Heart left ventricle (tissue), 16 donors: ENCODE data around the gene SCUBE3. TPM values are rescaled to one million over a fixed set of nuclear protein-coding genes. Genes with fewer than 3 reads are reported as not detected.

Source experiments
- ATAC-seq, 4 donors: fragments of 200-7000 bp; cut with Tn5 transposase; one replicate each; pipeline ENCODE4 v1.9.1; 2020 to 2022; ENCODE audit warnings: moderate library complexity in 4 of 4, mild to moderate bottlenecking in 3 of 4, moderate number of reproducible peaks in 1 of 4
- DNase-seq, 5 donors: peaks; one replicate each; pipeline ENCODE4 v3.0.0-alpha.2; 2020
- H3K27ac ChIP-seq, 12 donors: fragments of 200-600 bp; sonication (generic) in 4 of 12; one replicate each; pipeline versions ENCODE4 v1.5.0 to v1.8.0; 2016 to 2022; ENCODE audit warnings: mild to moderate bottlenecking in 2 of 12
- H3K27me3 ChIP-seq, 9 donors: fragments of 200-600 bp; sonication (generic) in 2 of 9; one replicate each; pipeline versions ENCODE4 v1.5.1 to v1.8.0; 2016 to 2022; ENCODE audit warnings: mild to moderate bottlenecking in 3 of 9
- H3K36me3 ChIP-seq, 9 donors: fragments of 200-600 bp; sonication (generic) in 2 of 9; one replicate each; pipeline versions ENCODE4 v1.5.0 to v1.8.0; 2018 to 2022; ENCODE audit warnings: mild to moderate bottlenecking in 2 of 9
- H3K4me1 ChIP-seq, 12 donors: fragments of 200-600 bp; sonication (generic) in 4 of 12; one replicate each; pipeline versions ENCODE4 v1.5.0 to v1.8.0; 2016 to 2022; ENCODE audit warnings: mild to moderate bottlenecking in 3 of 12
- H3K4me3 ChIP-seq, 12 donors: fragments of 200-600 bp; sonication (generic) in 4 of 12; one replicate each; pipeline versions ENCODE4 v1.5.0 to v1.8.0; 2017 to 2022; ENCODE audit warnings: mild to moderate bottlenecking in 9 of 12, moderate library complexity in 4 of 12
- H3K9me3 ChIP-seq, 12 donors: fragments of 200-600 bp; sonication (generic) in 4 of 12; one replicate each; pipeline versions ENCODE4 v1.5.0 to v1.8.0; 2016 to 2022; ENCODE audit warnings: mild to moderate bottlenecking in 1 of 12
- POLR2A ChIP-seq, 2 donors: fragments of 450-650 bp; IDR thresholded peaks; one replicate each; pipeline ENCODE4 v1.6.1; 2017; ENCODE audit warnings: antibody characterized with exemption in 2 of 2, mild to moderate bottlenecking in 2 of 2, moderate library complexity in 2 of 2
- whole genome bisulfite sequencing, 4 donors: extraction: QIAGEN DNeasy Blood & Tissue Kit in 2 of 4; methylation state at CpG; one replicate each; pipeline versions ENCODE4 v1.1.5 to v1.1.7; 2013 to 2018; 5-methylcytosine and 5-hydroxymethylcytosine counted together
- intact Hi-C, 10 donors: fragments of 100-400 bp; cut with DNase I; formaldehyde crosslinking; loops; one replicate each; pipeline versions ENCODE4 v1.11.1 to v1.14.2; 2022
- polyA plus RNA-seq, 2 donors: library from polyadenylated mRNA; stranded (reverse); fragments of 200-250 nt; gene quantifications; one replicate each; pipeline ENCODE4 v1.2.3, GENCODE V29; 2013
- total RNA-seq, 9 donors: library from RNA; depleted of rRNA in 2 of 9; stranded (reverse); fragments of >200 nt in 2 of 9; fragmentation: NEBNext Ultra II Directional in 3 of 9; extraction: Animal tissue kit (Norgen Biotek cat#: 25700) in 3 of 9; gene quantifications; one replicate each; pipeline versions ENCODE4 v1.1.0 to v1.2.4, GENCODE V29; 2016 to 2023
- TF ChIP-seq, protein P1 (sequence below), 12 donors: fragments of 200-600 bp; sonication (generic) in 4 of 12; IDR thresholded peaks; one replicate each; pipeline versions ENCODE4 v1.5.0 to v1.8.0; 2018 to 2022; ENCODE audit warnings: antibody characterized with exemption in 12 of 12, mild to moderate bottlenecking in 5 of 12
- donor health status: ischemic (EF 13 %, LVEDD 7.1; RV severe dilation, severe dysfunction).
- donor health status: healthy with polysubstance abuse.
- donor health status: DM: no; HTN: yes; CAD: no.
- donor health status: DM: no; HTN: no; CAD: no.
- donor health status: ischemic (EF 25% LVEDD 6.9; RV normal size, moderate dysfunction).
- donor health status: ischemic (EF 25% LVEDD 5.7; RV mildly dilated, moderate dysfunction).
- donor health status: healthy.
- donor health status: DM: yes; HTN: yes; CAD: no.
- donor health status: ischemic (EF 35%, LVEDD 5.7; RV mildly dilated, moderate dysfunction).
- donor health status: nonischemic (EF 11% LVEDD 7.7; RV severe dilation, severe dysfunction).
- donor health status: DM: yes; HTN: yes; CAD: no.
- donor health status: PGD.
- donor health status: ischemic (EF 29% LVEDD 5.4; RV normal size, mild dysfunction).
- donor health status: nonischemic (EF 23%, LVEDD 6.1; RV moderate dilation, normal function).

The SCUBE3 gene
- total and polyA plus RNA-seq, 11 donors, result 0.61 to 18.7 (median 4.3) TPM

DNA sequence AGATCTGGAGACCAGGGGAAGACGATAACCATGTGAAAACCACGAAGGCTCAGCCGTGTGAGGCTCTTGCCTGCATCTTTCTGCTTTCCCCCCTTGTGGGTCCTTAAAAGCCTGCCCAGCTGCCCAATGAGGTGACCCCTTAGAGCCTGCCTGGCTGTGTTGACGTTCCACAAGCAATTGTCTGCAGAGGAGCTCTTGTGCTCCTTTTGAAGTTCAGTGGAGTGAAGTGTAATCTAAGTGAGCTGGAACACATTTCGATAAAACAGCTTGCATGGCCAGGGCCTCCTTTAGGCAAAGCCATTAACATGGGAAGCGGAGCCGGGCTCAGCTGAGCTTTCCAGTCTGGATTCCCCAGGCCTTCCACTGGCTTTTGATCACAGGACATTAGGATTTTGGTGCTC, 45.3 kb upstream of the SCUBE3 start:
- TF ChIP-seq, protein P1, sequence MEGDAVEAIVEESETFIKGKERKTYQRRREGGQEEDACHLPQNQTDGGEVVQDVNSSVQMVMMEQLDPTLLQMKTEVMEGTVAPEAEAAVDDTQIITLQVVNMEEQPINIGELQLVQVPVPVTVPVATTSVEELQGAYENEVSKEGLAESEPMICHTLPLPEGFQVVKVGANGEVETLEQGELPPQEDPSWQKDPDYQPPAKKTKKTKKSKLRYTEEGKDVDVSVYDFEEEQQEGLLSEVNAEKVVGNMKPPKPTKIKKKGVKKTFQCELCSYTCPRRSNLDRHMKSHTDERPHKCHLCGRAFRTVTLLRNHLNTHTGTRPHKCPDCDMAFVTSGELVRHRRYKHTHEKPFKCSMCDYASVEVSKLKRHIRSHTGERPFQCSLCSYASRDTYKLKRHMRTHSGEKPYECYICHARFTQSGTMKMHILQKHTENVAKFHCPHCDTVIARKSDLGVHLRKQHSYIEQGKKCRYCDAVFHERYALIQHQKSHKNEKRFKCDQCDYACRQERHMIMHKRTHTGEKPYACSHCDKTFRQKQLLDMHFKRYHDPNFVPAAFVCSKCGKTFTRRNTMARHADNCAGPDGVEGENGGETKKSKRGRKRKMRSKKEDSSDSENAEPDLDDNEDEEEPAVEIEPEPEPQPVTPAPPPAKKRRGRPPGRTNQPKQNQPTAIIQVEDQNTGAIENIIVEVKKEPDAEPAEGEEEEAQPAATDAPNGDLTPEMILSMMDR (IDR thresholded peaks at IDR 0.05), result no peak
- TF ChIP-seq POLR2A (IDR thresholded peaks at IDR 0.05), result no peak
- no peaks in the 10 kb centered on the region for H3K36me3 ChIP-seq
- intact Hi-C loops, result loop anchor here in 1 of 10 donors (5.0 kb wide), 1 partner anchor 69 kb away; no protein-coding TSS in a partner anchor
- 51 to 61% (median 59%) methylated on average over 6 to 7 of the region's 7 CpGs for WGBS, 4 donors
- H3K9me3 ChIP-seq, result no peaks in the 10 kb centered on the region
- H3K27ac ChIP-seq, result no peak overlapping the region
- DNase-seq (no peak), ATAC-seq (peak in 3 of 4 donors; percentile 33 to 65 (median 45))
- no peaks in the 10 kb centered on the region for H3K27me3 ChIP-seq
- H3K4me1 ChIP-seq, result peaks cover 0 to 9% (median 0%) of the 10 kb centered on the region in 12 donors
- no peak overlapping the region for H3K4me3 ChIP-seq

DNA sequence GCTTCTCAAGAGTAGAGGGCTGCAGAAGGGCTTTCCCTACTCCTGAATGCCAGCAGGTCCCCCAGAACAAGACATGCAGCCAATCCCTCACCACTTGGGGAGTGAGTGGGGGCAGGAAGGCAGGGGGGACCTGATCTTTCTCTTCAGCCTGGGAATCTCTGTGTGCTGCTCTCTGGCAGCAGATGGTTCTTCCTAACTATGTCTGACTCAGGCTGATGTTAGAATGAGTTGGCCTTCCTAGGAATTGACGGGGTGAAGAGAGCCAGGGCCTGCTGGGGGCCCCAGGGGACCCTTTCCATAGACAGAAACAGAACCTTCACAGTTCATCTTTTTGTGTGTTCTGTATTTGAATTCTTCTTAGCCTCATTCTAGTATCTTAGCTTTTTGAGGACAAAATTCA, 43.6 kb upstream of the SCUBE3 start:
- DNase-seq (no peak), ATAC-seq (no peak)
- no peaks in the 10 kb centered on the region for H3K27me3 ChIP-seq
- H3K4me1 ChIP-seq, result peaks cover 0 to 9% (median 0%) of the 10 kb centered on the region in 12 donors
- WGBS, 4 donors, result 75 to 88% (median 87%) methylated on average over 1 of the region's 1 CpG
- no peak overlapping the region for H3K27ac ChIP-seq
- no peaks in the 10 kb centered on the region for H3K9me3 ChIP-seq
- intact Hi-C loops, result no loop called here
- H3K36me3 ChIP-seq, result no peaks in the 10 kb centered on the region
- no peak overlapping the region for H3K4me3 ChIP-seq
- TF ChIP-seq, protein P1 (IDR thresholded peaks at IDR 0.05), result no peak
- no peak for TF ChIP-seq POLR2A (IDR thresholded peaks at IDR 0.05)

DNA sequence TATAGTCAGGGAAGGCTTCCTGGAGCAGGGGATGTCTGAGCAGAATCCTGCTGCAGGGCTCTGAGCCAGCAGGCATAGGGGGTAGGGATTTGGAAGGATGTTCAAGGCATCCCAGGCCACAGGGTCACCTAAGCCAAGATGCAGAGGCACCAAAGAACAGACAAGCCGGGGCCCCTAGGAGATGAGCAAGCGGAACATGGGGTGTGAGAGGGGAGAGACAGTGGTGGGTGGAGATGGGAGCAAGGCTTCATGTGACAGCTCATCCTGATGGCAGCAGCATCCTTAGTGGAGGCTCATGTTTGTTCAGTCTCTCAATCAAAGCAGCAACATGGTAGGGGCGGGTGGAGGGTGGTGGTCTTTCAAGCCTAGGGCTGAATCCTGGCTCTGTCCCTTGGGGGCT, 42.9 kb upstream of the SCUBE3 start:
- H3K9me3 ChIP-seq, result no peaks in the 10 kb centered on the region
- 86 to 100% (median 95%) methylated on average over 3 of the region's 3 CpGs for WGBS, 4 donors

DNA sequence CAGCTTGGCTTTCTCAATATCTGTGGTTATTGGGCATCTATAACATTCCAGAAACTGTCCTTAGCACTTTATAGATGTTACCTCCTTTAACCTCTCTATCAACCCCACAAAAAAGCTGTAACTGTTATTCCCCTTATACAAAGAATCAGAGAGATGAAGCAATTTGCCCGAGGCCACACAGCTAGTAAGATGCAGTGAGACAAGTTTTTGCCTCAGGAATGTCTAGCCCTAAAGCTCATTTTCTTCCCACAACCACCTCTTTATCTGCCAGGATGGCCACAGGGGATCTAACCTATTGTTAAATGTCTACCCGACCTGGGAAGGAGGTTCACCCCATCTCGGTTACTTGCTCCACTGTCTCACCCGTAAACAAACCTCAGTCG, 40.7 kb upstream of the SCUBE3 start:
- no peak overlapping the region for H3K4me3 ChIP-seq
- H3K9me3 ChIP-seq, result no peaks in the 10 kb centered on the region
- DNase-seq (no peak), ATAC-seq (no peak)
- peaks cover 0 to 8% (median 0%) of the 10 kb centered on the region in 12 donors for H3K4me1 ChIP-seq
- no peaks in the 10 kb centered on the region for H3K27me3 ChIP-seq
- WGBS, 4 donors, result 74 to 80% (median 79%) methylated on average over 5 of the region's 5 CpGs
- no peak overlapping the region for H3K27ac ChIP-seq
- no peaks in the 10 kb centered on the region for H3K36me3 ChIP-seq
- TF ChIP-seq, protein P1 (IDR thresholded peaks at IDR 0.05), result no peak
- no peak for TF ChIP-seq POLR2A (IDR thresholded peaks at IDR 0.05)
- intact Hi-C loops, result no loop called here

More for the DNA sequence above, 42.9 kb upstream of the SCUBE3 start:
- ATAC-seq, result no peak
- Histone ChIP-seq H3K27me3 (no peaks in the 10 kb centered on the region), H3K4me1 (peaks cover 0 to 9% (median 0%) of the 10 kb centered on the region in 12 donors), H3K36me3 (no peaks in the 10 kb centered on the region), H3K27ac (no peak overlapping the region), H3K4me3 (no peak overlapping the region)
- DNase-seq, result no peak
- intact Hi-C loops, result no loop called here
- TF ChIP-seq, protein P1 (IDR thresholded peaks at IDR 0.05), result no peak
- TF ChIP-seq POLR2A (IDR thresholded peaks at IDR 0.05), result no peak
